ENCODE results near the gene TAOK2.

TAOK2 gene

GRCh38 chr16:29961479-29962343 is 12.0 kb upstream of the TAOK2 start, which contains the start of gene TMEM219 (continued):
- TF ChIP-seq PATZ1 (tag by site-specific recombination; IDR thresholded peaks at IDR 0.05) (peak; percentile 98), SALL2 (tag by site-specific recombination; IDR thresholded peaks at IDR 0.05; ENCODE audit: borderline replicate concordance) (no peak), ZBTB7A (tag by site-specific recombination; IDR thresholded peaks at IDR 0.05; ENCODE audit: low read depth) (0 out of 2 replicates have a peak, but pooled peaks have one; percentile 73), ZNF2 (tag by site-specific recombination; IDR thresholded peaks at IDR 0.05) (peak; percentile 81; the same call in 1 of the 2 replicates), GLIS1 (tag by site-specific recombination; IDR thresholded peaks at IDR 0.05) (peak; percentile 74; the same call in 1 of the 2 replicates), ZNF585B (tag by site-specific recombination; IDR thresholded peaks at IDR 0.05) (no peak), SP2 (tag by site-specific recombination; IDR thresholded peaks at IDR 0.05) (peak; percentile 65), OVOL3 (tag by site-specific recombination; IDR thresholded peaks at IDR 0.05) (0 out of 2 replicates have a peak, but pooled peaks have one; percentile 38), ZFP69B (tag by site-specific recombination; IDR thresholded peaks at IDR 0.05) (peak; percentile 7; the same call in 1 of the 2 replicates), KLF8 (tag by site-specific recombination; IDR thresholded peaks at IDR 0.05) (peak; percentile 67), ZBTB8A (tag by site-specific recombination; IDR thresholded peaks at IDR 0.05) (peak; percentile 92), EGR2 (tag by site-specific recombination; IDR thresholded peaks at IDR 0.05; ENCODE audit: low read depth) (peak; percentile 61), ZNF302 (tag by site-specific recombination; IDR thresholded peaks at IDR 0.05; ENCODE audit: low read depth) (no peak), GFI1B (tag by site-specific recombination; IDR thresholded peaks at IDR 0.05) (no peak), ZNF670 (tag by site-specific recombination; IDR thresholded peaks at IDR 0.05; ENCODE audit: low read depth) (no peak), GLIS2 (tag by site-specific recombination; IDR thresholded peaks at IDR 0.05) (peak; percentile 84), ZNF335 (tag by site-specific recombination; conservative IDR thresholded peaks at IDR 0.05) (peak; percentile 73), ZNF707 (tag by site-specific recombination; IDR thresholded peaks at IDR 0.05) (no peak), ZEB2 (tag by site-specific recombination; IDR thresholded peaks at IDR 0.05) (peak; percentile 85), SCRT1 (tag by site-specific recombination; IDR thresholded peaks at IDR 0.05; ENCODE audit: borderline replicate concordance) (no peak), KLF10 (tag by site-specific recombination; IDR thresholded peaks at IDR 0.05) (peak; percentile 88), ZNF571 (tag by site-specific recombination; IDR thresholded peaks at IDR 0.05) (no peak), ZFP37 (tag by site-specific recombination; IDR thresholded peaks at IDR 0.05) (no peak), ZNF621 (tag by site-specific recombination; IDR thresholded peaks at IDR 0.05) (no peak), ZNF501 (tag by site-specific recombination; IDR thresholded peaks at IDR 0.05) (peak; percentile 23; the same call in 1 of the 2 replicates), ZXDB (tag by site-specific recombination; IDR thresholded peaks at IDR 0.05) (peak; percentile 37), ZNF488 (tag by site-specific recombination; IDR thresholded peaks at IDR 0.05) (no peak), ZNF596 (tag by site-specific recombination; IDR thresholded peaks at IDR 0.05) (peak; percentile 72), OSR2 (tag by site-specific recombination; IDR thresholded peaks at IDR 0.05) (0 out of 2 replicates have a peak, but pooled peaks have one; percentile 8), ZNF777 (tag by site-specific recombination; IDR thresholded peaks at IDR 0.05; ENCODE audit: borderline replicate concordance) (peak; percentile 34; the same call in 1 of the 2 replicates)

All from HEK293 (cell line).